T-cell (primary cell): ENCODE measurements around the gene SNAP47. TPM values are rescaled to one million over a fixed set of nuclear protein-coding genes. Genes with fewer than 3 reads are reported as not detected.

Experiments used
- ATAC-seq, 4 experiments: fragments of 200-7000 bp in 3 of 4; fragments of 150-1000 bp in 1 of 4; cut with Tn5 transposase; replicated peaks in 1 of 4; 1 replicate in 3 of 4; 2 replicates in 1 of 4; pipeline ENCODE4 v1.10.0; 2021; ENCODE audit warnings: moderate library complexity in 3 of 4, mild to moderate bottlenecking in 2 of 4, moderate number of reproducible peaks in 1 of 4
- CTCF ChIA-PET, 2 donors: fragments of 300-600 bp; sonication (Branson Sonifier 250); formaldehyde crosslinking; loops; one replicate each; lab custom pipeline; 2022; ENCODE audit warnings: antibody characterized with exemption in 2 of 2; lab: Charles Lee
- POLR2A ChIA-PET, 2 donors: fragments of 300-600 bp; sonication (Branson Sonifier 250); formaldehyde crosslinking; loops; one replicate each; lab custom pipeline; 2022; ENCODE audit warnings: antibody characterized with exemption in 2 of 2; lab: Charles Lee
- DNase-seq, 35 experiments: peaks; one replicate each; pipeline versions ENCODE4 v3.0.0 to v3.0.0-alpha.2; 2013 to 2023
- H3K27ac ChIP-seq: one replicate; pipeline ENCODE4 v1.5.1; 2013; ENCODE audit warnings: low read length
- H3K27me3 ChIP-seq, 2 experiments: replicated peaks in 1 of 2; 1 replicate in 1 of 2; 2 replicates in 1 of 2; pipeline versions ENCODE4 v1.6.1 to v1.7.0; 2013; ENCODE audit warnings: low read length in 1 of 2, mixed read lengths in 1 of 2; ENCODE audit not compliant: control insufficient read depth in 2 of 2, insufficient read depth in 2 of 2; ENCODE audit errors: extremely low read depth in 1 of 2
- H3K36me3 ChIP-seq, 2 donors: 1 replicate in 1 of 2; 2 replicates in 1 of 2; pipeline versions ENCODE4 v1.6.1 to v1.7.0; 2013; ENCODE audit warnings: low read length in 1 of 2; ENCODE audit not compliant: control insufficient read depth in 2 of 2, insufficient read depth in 1 of 2; ENCODE audit errors: extremely low read depth in 1 of 2
- H3K4me1 ChIP-seq, 2 experiments: 1 replicate in 1 of 2; 2 replicates in 1 of 2; pipeline versions ENCODE4 v1.6.1 to v1.7.0; 2013; ENCODE audit warnings: low read length in 2 of 2, mixed read lengths in 1 of 2; ENCODE audit not compliant: insufficient read depth in 2 of 2, control insufficient read depth in 1 of 2; ENCODE audit errors: extremely low read depth in 1 of 2
- H3K4me3 ChIP-seq, 2 donors: 1 replicate in 1 of 2; 2 replicates in 1 of 2; pipeline versions ENCODE4 v1.5.1 to v1.7.0; 2013; ENCODE audit warnings: mild to moderate bottlenecking in 2 of 2, low read length in 1 of 2, moderate library complexity in 1 of 2; ENCODE audit not compliant: control insufficient read depth in 1 of 2; ENCODE audit errors: extremely low read depth in 1 of 2
- H3K9me3 ChIP-seq: 2 replicates; pipeline ENCODE4 v1.7.0; 2013
- H3K27ac Mint-ChIP-seq, 2 donors: one replicate each; pipeline ENCODE4 v1.8.0; 2020 to 2021; ENCODE audit warnings: mild to moderate bottlenecking in 2 of 2, mixed read lengths in 2 of 2
- H3K27me3 Mint-ChIP-seq, 2 donors: one replicate each; pipeline ENCODE4 v1.8.0; 2021 to 2022; ENCODE audit warnings: mixed read lengths in 2 of 2
- H3K36me3 Mint-ChIP-seq: one replicate; pipeline ENCODE4 v1.8.0; 2021; ENCODE audit warnings: mixed read lengths
- H3K4me1 Mint-ChIP-seq, 3 donors: one replicate each; pipeline ENCODE4 v1.8.0; 2020 to 2022; ENCODE audit warnings: mixed read lengths in 3 of 3, mild to moderate bottlenecking in 1 of 3
- H3K4me3 Mint-ChIP-seq, 3 donors: one replicate each; pipeline ENCODE4 v1.8.0; 2020 to 2022; ENCODE audit warnings: mild to moderate bottlenecking in 3 of 3, mixed read lengths in 3 of 3, moderate library complexity in 3 of 3
- H3K9me3 Mint-ChIP-seq, 3 donors: one replicate each; pipeline ENCODE4 v1.8.0; 2020 to 2022; ENCODE audit warnings: mixed read lengths in 3 of 3
- WGBS: methylation state at CpG from one replicate; pipeline ENCODE4 v1.1.5; 2013; ENCODE audit warnings: missing lambda C conversion rate; ENCODE audit not compliant: insufficient coverage; 5-methylcytosine and 5-hydroxymethylcytosine counted together
- total RNA-seq, 35 experiments: library from RNA in 6 of 35; stranded (reverse) in 6 of 35; fragments of 120-200 nt in 1 of 35; gene quantifications; one replicate each; pipeline versions ENCODE4 v1.2.1 to v1.2.4 and lab custom pipeline; 2013 to 2026

Gene SNAP47
- total RNA-seq, 5 donors from 2014 or later (not counting 1 experiment from before 2014, with no cell fraction given): 20.1 to 35.6 (median 30.7) TPM

DNA sequence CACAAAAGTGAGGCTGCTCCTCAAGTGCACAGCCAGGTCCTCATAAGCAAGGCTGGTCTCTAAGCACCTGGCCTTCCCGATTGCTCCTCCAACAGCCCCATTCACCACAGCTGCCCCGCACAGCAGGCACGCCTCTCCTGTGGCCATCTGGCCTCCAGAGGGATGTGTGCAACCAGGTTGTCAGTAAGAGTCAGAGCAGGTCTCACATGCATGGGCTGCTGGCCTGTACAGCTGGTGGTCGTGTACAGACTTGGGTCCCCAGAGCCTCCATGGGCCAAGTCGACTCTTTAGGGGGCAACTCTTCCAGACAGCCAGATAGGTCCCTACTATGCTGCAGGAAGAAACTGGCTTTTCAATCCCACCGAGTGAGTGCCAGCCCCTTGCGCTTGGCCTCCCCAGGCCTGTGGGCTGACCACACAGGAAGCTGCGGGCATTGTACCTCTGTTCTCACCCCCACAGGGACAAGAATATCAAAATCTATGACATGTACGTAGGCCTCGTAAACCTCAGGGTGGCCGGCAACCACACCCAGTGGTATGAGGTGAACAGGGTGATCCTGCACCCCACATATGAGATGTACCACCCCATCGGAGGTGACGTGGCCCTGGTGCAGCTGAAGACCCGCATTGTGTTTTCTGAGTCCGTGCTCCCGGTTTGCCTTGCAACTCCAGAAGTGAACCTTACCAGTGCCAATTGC lies 81.7 kb downstream of the SNAP47 start:
- Histone ChIP-seq H3K27ac (no peak overlapping the region), H3K4me1 (peaks cover 0 to 11% of the 10 kb centered on the region in 2 experiments), H3K9me3 (no peaks in the 10 kb centered on the region), H3K36me3 (no peaks in the 10 kb centered on the region), H3K27me3 (no peaks in the 10 kb centered on the region), H3K4me3 (no peak overlapping the region)
- no peak for ATAC-seq
- no peak overlapping the region for H3K4me3 Mint-ChIP-seq
- H3K27ac Mint-ChIP-seq: no peak overlapping the region
- peaks cover 5 to 8% (median 7%) of the 10 kb centered on the region in 3 donors for H3K4me1 Mint-ChIP-seq
- peak in 3 of 35 experiments; percentile 7 to 15 (median 14) for DNase-seq
- H3K9me3 Mint-ChIP-seq: peaks cover 19 to 26% (median 23%) of the 10 kb centered on the region in 3 donors
- 70% methylated on average over 16 of the region's 16 CpGs for WGBS
- POLR2A ChIA-PET: no interaction called here
- H3K27me3 Mint-ChIP-seq: no peaks in the 10 kb centered on the region
- CTCF ChIA-PET: no interaction called here
- H3K36me3 Mint-ChIP-seq: peaks cover 13% of the 10 kb centered on the region

- no CpG with 5 or more reads among the region's 1 CpG for WGBS
- no peak overlapping the region for H3K27ac Mint-ChIP-seq
Measured at GRCh38 chr1:227823537-227823936, 88.3 kb downstream of the SNAP47 start.

GRCh38 chr1:227824204-227824603 lies 89.0 kb downstream of the SNAP47 start:
- Mint-ChIP-seq H3K27ac (no peak overlapping the region), H3K27me3 (peaks cover 6 to 8% of the 10 kb centered on the region in 2 donors), H3K4me3 (no peak overlapping the region), H3K4me1 (peaks cover 14 to 20% (median 18%) of the 10 kb centered on the region in 3 donors), H3K36me3 (peaks cover 10% of the 10 kb centered on the region), H3K9me3 (peaks cover 9 to 36% (median 11%) of the 10 kb centered on the region in 3 donors)
- no peak for ATAC-seq
- ChIA-PET CTCF (no interaction called here), POLR2A (no interaction called here)
- H3K27me3 ChIP-seq: peaks cover 0 to 3% of the 10 kb centered on the region in 2 experiments
- H3K9me3 ChIP-seq: no peaks in the 10 kb centered on the region
- H3K36me3 ChIP-seq: no peaks in the 10 kb centered on the region
- WGBS: no CpG with 5 or more reads among the region's 2 CpGs
- no peak overlapping the region for H3K27ac ChIP-seq
- H3K4me3 ChIP-seq: no peak overlapping the region
- H3K4me1 ChIP-seq: peaks cover 0 to 8% of the 10 kb centered on the region in 2 experiments
- no peak for DNase-seq

More at GRCh38 chr1:227823537-227823936, 88.3 kb downstream of the SNAP47 start:
- DNase-seq: no peak
- Histone ChIP-seq H3K27ac (no peak overlapping the region), H3K36me3 (no peaks in the 10 kb centered on the region), H3K27me3 (peaks cover 0 to 3% of the 10 kb centered on the region in 2 experiments), H3K9me3 (no peaks in the 10 kb centered on the region), H3K4me3 (no peak overlapping the region), H3K4me1 (peaks cover 0 to 4% of the 10 kb centered on the region in 2 experiments)
- Mint-ChIP-seq H3K4me3 (no peak overlapping the region), H3K4me1 (peaks cover 11 to 15% (median 13%) of the 10 kb centered on the region in 3 donors), H3K36me3 (peaks cover 6% of the 10 kb centered on the region), H3K27me3 (peaks cover 4 to 8% of the 10 kb centered on the region in 2 donors), H3K9me3 (peaks cover 9 to 31% (median 9%) of the 10 kb centered on the region in 3 donors)
- ATAC-seq: no peak
- CTCF ChIA-PET: no interaction called here
- POLR2A ChIA-PET: no interaction called here

DNA sequence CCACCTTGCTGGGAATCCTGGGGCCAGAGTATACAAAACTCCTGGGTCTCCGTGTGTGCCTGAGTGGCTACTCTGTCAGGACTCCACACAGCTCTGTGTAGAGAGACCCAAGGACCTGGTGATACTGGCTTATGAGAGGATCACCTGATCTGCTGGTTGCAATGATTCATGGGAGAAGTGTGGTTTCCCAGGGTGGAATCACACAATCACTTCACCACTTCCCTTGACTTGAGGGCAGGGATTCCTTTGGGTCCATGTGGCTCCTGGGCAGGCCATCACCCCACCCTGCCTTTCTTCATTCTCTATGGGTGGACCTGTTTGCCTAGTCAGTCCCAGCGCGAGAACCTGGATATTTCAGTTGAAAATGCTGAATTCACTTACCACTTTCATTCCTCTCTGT lies 93.6 kb downstream of the SNAP47 start:
- Histone ChIP-seq H3K27me3 (peaks cover 0 to 4% of the 10 kb centered on the region in 2 experiments), H3K36me3 (no peaks in the 10 kb centered on the region), H3K27ac (no peak overlapping the region), H3K9me3 (no peaks in the 10 kb centered on the region), H3K4me3 (no peak overlapping the region), H3K4me1 (peaks cover 0 to 8% of the 10 kb centered on the region in 2 experiments)
- no peak for DNase-seq
- Mint-ChIP-seq H3K36me3 (peaks cover 5% of the 10 kb centered on the region), H3K9me3 (peaks cover 0 to 22% (median 2%) of the 10 kb centered on the region in 3 donors), H3K4me1 (peaks cover 14 to 20% (median 19%) of the 10 kb centered on the region in 3 donors), H3K4me3 (no peak overlapping the region), H3K27ac (no peak overlapping the region), H3K27me3 (peaks cover 8% of the 10 kb centered on the region in 2 donors)
- ATAC-seq: no peak
- ChIA-PET POLR2A (no interaction called here), CTCF (no interaction called here)
- WGBS: 86% methylated on average over 1 of the region's 3 CpGs

Other genes with a start within 250 kb of the SNAP47 start
- 1 to 10 TPM; 7.2 to 8.8 (median 7.4) TPM for gene ZNF678, start 171.9 kb upstream of the SNAP47 start, total RNA-seq
- gene JMJD4, start 133 bp upstream of the SNAP47 start, total RNA-seq: 10 to 100 TPM; 10.8 to 35.1 (median 33.5) TPM
- not detected for gene PRSS38, start 80.2 kb downstream of the SNAP47 start, total RNA-seq
- gene WNT9A, start 212.5 kb downstream of the SNAP47 start, total RNA-seq: under 1 TPM in 4 of 5 donors, not detected in 1; 0.12 to 0.72 (median 0.48) TPM